Inflammatory macrophage treated with lipopolysaccharide for 1 hour (primary cell): Measurements from ENCODE around the gene NID1.
A peak's percentile ranks its signal among the peaks of the same experiment; 100 is the strongest.

Source experiments
- DNase-seq, 2 donors: peaks; one replicate each; pipeline ENCODE4 v3.0.0-alpha.2; 2020 to 2022

NID1 gene, protein sequence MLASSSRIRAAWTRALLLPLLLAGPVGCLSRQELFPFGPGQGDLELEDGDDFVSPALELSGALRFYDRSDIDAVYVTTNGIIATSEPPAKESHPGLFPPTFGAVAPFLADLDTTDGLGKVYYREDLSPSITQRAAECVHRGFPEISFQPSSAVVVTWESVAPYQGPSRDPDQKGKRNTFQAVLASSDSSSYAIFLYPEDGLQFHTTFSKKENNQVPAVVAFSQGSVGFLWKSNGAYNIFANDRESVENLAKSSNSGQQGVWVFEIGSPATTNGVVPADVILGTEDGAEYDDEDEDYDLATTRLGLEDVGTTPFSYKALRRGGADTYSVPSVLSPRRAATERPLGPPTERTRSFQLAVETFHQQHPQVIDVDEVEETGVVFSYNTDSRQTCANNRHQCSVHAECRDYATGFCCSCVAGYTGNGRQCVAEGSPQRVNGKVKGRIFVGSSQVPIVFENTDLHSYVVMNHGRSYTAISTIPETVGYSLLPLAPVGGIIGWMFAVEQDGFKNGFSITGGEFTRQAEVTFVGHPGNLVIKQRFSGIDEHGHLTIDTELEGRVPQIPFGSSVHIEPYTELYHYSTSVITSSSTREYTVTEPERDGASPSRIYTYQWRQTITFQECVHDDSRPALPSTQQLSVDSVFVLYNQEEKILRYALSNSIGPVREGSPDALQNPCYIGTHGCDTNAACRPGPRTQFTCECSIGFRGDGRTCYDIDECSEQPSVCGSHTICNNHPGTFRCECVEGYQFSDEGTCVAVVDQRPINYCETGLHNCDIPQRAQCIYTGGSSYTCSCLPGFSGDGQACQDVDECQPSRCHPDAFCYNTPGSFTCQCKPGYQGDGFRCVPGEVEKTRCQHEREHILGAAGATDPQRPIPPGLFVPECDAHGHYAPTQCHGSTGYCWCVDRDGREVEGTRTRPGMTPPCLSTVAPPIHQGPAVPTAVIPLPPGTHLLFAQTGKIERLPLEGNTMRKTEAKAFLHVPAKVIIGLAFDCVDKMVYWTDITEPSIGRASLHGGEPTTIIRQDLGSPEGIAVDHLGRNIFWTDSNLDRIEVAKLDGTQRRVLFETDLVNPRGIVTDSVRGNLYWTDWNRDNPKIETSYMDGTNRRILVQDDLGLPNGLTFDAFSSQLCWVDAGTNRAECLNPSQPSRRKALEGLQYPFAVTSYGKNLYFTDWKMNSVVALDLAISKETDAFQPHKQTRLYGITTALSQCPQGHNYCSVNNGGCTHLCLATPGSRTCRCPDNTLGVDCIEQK

DNA sequence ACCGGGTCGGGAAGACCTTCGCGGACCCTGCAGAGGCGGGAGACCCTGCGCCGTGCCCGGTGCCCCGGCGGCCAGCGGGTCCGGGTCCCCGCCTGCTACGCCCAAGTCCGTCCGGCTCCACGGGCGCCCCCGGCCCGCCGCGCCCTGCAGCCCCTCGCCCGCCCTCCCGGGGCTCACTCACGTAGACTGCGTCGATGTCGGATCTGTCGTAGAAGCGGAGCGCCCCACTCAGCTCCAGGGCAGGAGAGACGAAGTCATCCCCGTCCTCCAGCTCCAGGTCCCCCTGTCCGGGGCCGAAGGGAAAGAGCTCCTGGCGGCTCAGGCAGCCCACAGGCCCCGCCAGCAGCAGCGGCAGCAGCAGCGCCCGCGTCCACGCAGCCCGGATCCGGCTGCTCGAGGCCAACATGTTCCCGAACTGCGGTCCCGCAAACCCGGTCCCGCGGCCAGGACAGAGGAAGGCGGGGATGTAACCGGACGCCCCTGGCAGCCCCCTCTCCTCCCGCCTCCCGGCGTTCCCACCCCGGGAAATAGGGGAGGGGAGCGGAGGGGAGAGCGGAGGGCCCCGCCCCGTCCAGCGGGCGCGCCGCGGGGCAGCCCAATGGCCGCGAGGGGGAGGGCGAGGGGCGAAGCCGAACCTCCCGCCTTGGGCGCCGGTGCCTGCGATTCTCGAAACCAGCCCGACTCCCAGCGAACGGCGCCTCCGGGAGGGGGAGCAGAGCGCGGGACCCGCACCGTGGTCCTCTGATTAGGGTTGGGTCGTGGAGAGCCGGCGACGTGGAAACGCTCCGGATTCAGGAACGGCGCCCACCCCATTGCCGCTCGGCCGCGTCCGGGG is at the start of gene NID1:
Gene NID1 (minus strand): TSS at position 417 of the 835 bp plus-strand sequence. CDS start 11 bp downstream, at position 406.
- peak in 1 of 2 donors; percentile 33 for DNase-seq

DNA sequence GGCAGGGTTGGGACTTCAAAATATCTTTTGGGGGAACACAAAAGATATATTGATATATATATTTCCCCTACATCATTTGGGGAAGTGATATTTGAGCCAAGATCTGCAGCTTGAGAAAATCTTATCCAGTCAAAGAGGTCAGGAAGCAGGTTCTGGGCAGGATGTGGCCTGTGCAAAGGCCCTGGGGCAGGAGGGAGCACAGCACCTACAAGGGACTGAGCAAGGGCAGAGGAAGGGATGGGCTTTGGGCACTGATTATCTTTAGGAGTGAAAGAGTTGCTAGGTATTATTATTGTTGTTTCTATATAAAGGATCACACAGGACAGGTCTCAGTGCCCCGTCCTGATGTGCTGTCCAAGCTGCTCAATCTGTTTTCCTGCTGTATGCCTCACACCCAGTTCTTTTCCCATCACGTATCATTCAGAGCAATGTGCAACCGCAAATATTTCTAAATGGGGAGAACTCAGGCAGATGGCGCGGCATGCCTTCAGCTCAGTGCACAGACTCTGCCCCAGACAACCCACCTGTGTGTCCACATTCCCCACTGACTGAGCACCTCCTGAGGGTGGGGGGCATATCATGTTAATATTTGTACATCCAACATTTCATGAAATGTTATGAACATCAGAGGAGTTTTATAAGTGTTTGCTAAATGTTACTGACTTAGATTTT is 49.3 kb upstream of the NID1 start:
- DNase-seq = no peak

GRCh38 chr1:236113324-236114032 is 48.6 kb upstream of the NID1 start:
- DNase-seq = no peak

DNA sequence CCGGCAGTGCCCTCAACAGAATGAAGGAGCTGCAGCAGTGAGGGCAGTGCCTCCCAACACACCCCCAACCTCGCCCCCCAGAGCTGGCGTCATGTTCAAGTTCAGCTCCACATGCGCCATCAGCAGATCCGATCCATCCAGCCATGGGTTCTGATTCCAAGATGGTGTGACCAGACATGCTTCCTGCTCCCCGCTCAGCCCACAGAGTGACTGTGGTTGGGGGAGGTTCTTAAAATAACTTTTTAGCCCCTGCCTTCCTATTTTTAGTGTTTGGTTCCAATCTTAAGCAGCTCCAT is 47.4 kb upstream of the NID1 start:
- DNase-seq = no peak

DNA sequence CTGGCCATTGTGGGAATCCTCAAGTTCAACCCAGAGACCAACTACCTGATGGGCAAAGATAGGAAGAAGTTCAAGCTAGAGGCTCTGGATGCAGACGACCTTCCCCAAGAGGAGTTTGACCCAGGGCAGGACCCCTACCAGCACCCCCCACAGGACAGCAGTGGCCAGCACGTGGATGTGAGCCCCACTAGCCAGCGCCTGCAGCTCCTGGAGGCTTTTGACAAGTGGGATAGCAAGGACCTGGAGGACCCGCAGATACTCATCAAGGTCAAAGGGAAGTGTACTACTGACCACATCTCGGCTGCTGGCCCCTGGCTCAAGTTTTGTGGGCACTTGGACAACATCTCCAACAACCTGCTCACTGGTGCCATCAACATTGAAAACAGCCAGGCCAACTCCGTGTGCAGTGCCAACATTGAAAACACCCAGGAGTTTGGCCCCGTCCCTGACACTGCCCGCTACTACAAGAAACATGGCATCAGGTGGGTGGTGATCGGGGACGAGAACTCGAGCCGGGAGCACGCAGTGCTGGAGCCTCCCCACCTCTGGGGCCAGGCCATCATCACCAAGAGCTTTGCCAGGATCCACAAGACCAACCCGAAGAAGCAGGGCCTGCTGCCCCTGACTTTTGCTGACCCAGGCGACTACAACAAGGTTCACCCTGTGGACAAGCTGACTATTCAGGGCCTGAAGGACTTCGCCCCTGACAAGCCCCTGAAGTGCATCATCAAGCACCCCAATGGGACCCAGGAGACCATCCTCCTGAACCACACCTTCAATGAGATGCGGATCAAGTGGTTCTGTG is 46.8 kb upstream of the NID1 start:
- no peak for DNase-seq

DNA sequence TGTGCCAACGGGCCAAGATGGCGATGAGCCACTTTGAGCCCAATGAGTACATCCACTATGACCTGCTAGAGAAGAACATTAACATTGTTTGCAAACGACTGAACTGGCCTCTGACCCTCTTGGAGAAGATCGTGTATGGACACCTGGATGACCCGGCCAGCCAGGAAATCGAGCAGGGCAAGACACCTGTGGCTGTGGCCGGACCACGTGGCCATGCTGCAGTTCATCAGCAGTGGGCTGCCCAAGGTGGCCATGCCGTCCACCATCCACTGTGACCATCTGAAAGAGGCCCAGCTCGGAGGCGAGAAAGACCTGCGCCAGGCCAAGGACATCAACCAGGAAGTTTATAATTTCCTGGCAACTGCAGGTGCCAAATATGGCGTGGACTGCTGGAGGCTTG is 45.2 kb upstream of the NID1 start:
- DNase-seq = no peak

DNA sequence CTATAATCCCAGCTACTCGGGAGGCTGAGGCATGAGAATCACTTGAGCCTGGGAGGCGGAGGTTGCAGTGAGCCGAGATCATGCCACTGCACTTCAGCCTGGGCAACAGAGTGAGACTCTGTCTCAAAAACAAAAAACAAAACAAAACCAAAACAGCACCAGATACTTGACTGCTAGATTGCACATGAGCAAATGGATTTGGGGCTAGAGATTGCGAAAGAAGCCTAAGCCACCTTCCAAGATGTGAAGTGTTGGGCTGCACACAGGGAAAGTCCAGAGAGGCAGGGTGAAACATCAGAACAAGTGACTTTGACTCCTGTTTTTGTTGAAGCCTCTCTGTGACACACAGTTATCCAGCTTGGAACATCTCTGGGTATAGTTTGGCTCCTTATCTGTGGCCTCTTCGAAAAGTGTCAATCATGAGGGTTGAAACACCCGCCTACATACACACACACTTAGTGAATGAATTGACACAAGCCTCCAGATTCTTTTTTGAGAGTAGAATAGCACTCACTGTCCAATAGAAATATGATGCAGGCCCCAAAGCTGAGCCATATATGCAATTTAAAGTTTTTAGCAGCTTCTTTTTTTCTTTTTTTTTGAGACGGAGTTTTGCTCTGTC is 43.2 kb upstream of the NID1 start:
- DNase-seq = peak in 1 of 2 donors; percentile 10

- no peak for DNase-seq
Measured at GRCh38 chr1:236107121-236107907, 42.4 kb upstream of the NID1 start.

DNA sequence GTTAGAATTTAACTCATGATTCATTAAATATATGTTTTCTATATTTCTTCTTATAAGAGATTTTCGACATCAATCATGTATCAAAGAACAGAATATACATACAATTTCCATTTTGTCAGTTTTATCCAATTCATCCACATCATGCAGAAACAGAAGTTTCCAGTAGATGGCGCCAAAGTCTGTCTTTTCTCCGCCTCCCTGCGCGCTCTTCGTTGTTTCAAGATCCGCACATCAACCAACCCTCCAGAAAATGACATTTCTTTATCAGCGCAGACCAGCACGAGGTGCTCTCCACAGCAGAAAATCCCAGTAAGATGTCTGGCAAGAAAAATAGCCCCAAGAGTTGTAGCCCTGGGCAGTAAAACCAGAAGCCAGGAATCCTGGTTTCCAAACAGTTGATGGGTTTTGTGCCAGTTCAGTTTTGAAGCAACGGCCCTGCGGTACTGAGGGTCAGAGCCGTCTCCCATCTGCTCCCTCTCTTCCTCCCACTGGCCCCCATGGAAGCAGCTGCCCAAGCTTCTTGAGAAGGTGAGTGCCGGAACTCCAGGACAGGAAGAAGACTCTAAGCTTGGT is 38.8 kb upstream of the NID1 start:
- peak; percentile 31 to 89 for DNase-seq

- DNase-seq = no peak
Measured at GRCh38 chr1:236103059-236103458, 38.2 kb upstream of the NID1 start.

DNA sequence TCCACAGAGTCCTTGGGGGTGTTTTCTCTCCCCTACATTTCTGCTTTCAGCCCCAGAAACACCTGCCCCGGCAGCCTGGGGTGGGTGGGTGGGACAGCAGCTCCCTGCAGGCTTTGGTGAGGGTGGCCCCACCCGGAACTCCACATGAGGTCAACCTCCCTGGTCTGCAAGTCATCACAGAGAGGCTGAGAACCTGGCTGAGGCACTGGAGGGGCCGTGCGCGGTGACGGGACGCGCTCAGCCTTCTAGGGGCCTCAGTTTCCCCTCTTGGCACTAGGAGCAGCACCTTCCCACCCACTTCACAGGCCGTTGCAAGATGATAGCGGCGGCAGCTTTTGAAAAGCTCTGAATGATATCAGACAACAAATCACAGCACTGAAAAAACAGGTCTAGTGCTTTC is 37.7 kb upstream of the NID1 start:
- no peak for DNase-seq

GRCh38 chr1:236101233-236102200 is 36.6 kb upstream of the NID1 start:
- DNase-seq = no peak

DNA sequence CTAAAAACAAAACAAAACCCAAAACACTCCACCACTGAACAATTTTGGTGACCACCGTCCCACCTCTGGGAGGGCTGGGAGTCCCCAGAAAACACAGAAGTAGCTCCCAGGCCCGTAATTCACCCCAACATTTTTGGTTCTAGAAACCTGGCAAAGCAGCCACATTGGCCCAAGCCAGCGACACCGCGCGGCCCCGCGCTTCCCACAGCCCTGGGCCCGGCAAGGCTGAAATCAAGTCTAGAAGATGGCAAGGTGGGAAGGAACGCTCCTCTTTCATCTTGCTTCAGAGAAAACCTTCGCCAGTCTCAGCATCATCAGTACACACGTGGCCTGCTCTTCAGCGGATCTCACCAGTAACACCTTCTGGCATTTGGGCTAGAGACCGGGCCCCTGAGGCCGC is 35.9 kb upstream of the NID1 start:
- DNase-seq = no peak

DNA sequence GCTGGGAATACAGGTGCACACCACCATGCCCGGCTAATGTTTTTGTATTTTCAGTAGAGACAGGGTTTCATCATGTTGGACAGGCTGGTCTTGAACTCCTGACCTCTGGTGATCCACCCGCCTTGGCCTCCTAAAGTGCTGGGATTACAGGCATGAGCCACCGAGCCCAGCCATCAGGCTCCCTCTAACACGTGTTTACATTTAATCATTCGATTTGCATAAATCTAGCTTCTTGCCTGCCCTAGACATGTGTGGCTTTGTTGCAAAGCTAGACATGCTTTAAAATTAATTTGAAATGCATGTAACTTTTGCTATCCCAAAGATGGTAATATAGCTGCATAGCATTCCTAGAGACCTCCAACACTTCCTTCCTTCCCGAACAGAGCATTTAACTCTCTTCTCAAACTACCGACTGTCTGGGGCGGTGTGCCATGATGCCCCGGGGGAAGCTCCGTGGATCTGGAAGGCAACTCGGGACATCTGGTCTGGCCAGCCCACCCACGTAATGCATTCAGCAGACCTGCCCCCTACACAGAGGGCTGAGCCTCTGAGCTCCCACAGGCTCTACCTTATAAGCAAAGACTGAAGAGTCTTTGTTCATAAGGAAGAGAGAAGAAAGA is 34.6 kb upstream of the NID1 start:
- DNase-seq = no peak

DNA sequence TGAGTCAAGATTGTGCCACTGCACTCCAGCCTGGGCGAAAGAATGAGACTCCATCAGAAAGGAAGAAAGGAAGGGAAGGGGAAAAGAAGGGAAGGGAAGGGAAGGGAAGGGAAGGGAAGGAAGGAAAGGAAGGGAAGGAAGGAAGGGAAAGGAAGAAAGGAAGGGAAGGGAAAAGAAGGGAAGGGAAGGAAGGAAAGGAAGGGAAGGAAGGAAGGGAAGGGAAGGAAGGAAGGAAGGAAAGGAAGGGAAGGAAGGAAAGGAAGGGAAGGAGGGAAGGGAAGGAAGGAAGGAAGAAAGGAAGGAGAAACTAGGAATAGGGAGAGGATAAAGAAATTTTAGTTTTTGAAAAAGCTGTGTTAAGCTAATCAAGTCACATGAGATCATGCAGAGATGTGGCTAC is 33.4 kb upstream of the NID1 start:
- DNase-seq = no peak

- DNase-seq = peak; percentile 24 to 47
Measured at GRCh38 chr1:236096660-236097482, 32.0 kb upstream of the NID1 start.
